Measurements from ENCODE around the gene APOL6. TPM values are rescaled to one million over a fixed set of nuclear protein-coding genes. Genes with fewer than 3 reads are reported as not detected.

Gene APOL6
- total and polyA plus RNA-seq, 2 of the 13 experiments (the other 11 are each of a cell fraction or from before 2014, with no cell fraction given): 5.2 to 7.5 TPM

DNA sequence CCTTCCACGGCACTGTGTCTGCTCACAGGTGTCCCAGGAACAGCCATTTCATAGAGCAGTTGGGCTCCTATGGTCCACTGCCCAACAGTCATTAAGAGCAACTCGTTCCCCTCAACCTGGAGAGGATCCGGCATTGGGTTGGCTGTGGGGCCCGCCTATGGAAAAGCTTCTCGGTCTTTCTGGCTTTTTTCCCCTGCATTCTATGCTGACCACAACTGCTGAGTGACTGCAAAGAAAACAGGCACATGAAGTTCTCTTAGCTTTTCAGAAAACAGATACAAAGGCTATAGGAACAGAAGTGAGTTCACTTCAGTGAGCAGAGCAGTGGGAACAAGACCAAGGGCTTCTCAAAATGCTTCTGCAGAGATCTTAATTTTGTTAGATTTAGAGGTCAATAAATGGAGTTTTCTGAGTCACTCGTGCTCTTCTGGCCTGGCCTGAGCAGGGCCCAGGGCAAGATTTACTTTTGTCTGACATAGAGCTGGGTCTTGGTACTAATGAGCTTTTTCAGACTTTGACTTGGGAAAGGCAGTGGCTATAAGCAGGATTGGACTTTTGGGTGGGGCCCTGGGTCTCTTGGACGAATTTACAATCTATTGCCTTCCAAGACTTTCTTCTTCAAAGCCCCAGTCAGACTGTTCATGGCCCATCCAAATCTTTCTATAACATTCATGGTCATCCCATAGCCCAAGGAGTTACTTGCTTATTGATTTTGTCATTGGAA lies 55.8 kb downstream of the APOL6 start (continued):
- TF ChIP-seq, protein P1, sequence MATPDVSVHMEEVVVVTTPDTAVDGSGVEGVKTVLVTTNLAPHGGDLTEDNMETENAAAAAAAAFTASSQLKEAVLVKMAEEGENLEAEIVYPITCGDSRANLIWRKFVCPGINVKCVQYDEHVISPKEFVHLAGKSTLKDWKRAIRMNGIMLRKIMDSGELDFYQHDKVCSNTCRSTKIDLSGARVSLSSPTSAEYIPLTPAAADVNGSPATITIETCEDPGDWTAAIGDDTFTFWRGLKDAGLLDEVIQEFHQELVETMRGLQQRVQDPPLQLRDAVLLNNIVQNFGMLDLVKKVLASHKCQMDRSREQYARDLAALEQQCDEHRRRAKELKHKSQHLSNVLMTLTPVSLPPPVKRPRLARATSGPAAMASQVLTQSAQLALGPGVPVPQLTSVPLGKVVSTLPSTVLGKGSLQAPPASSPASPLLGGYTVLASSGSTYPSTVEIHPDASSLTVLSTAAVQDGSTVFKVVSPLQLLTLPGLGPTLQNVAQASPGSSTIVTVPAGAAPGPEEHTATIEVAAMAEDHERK (CRISPR knock-in tag; IDR thresholded peaks at IDR 0.05; ENCODE audit: low read depth): no peak
- TF ChIP-seq ZNF703 (CRISPR knock-in tag; IDR thresholded peaks at IDR 0.05; ENCODE audit: borderline replicate concordance) (no peak), ZNF670 (CRISPR knock-in tag; IDR thresholded peaks at IDR 0.05; ENCODE audit: borderline replicate concordance) (no peak), ETV5 (CRISPR knock-in tag; IDR thresholded peaks at IDR 0.05; ENCODE audit: borderline replicate concordance) (no peak)
- TF ChIP-seq, protein P2, sequence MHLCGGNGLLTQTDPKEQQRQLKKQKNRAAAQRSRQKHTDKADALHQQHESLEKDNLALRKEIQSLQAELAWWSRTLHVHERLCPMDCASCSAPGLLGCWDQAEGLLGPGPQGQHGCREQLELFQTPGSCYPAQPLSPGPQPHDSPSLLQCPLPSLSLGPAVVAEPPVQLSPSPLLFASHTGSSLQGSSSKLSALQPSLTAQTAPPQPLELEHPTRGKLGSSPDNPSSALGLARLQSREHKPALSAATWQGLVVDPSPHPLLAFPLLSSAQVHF (CRISPR knock-in tag; IDR thresholded peaks at IDR 0.05): no peak

DNA sequence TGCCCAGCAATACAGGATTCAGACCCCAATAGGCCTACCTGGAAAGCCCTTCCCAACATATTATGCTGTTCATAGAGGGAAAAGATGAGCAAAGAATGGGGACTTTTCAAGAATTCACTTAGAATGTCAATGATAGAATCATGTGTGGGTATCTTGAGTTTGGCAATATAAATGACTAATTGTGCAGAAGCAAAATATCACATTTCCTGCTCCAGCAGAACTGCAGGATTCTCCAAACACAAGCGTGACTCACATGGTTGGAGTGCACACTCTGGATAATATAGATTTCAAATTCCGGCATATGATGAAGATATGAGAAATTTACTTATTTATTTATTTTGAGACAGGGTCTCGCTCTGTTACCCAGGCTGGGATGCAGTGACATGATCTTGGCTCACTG lies 56.9 kb downstream of the APOL6 start:
- Histone ChIP-seq H3K9me3 (ENCODE audit: low read length) (no peaks in the 10 kb centered on the region), H3K36me3 (replicated peaks in 1 of 2; ENCODE audit: control insufficient read depth in 1 of 2, insufficient read depth in 2 of 2, low read length in 2 of 2) (no peaks in the 10 kb centered on the region), H3K79me2 (ENCODE audit: insufficient read depth, low read length) (no peaks in the 10 kb centered on the region), H2AFZ (ENCODE audit: low read length) (no peak overlapping the region), H3K4me3 (replicated peaks in 1 of 3; ENCODE audit: insufficient read depth in 1 of 3, low read depth in 2 of 3, low read length in 3 of 3) (no peak overlapping the region), H3K4me2 (ENCODE audit: low read depth, low read length) (no peak overlapping the region), H3K4me1 (ENCODE audit: insufficient read depth, low read length) (peaks cover 18% of the 10 kb centered on the region), H3K27ac (ENCODE audit: extremely low read length, insufficient read depth, low read length) (no peak overlapping the region), H3K9ac (ENCODE audit: insufficient read depth, low read depth, low read length) (no peak overlapping the region), H4K20me1 (ENCODE audit: insufficient read depth, low read length) (no peaks in the 10 kb centered on the region), H3K27me3 (ENCODE audit: control insufficient read depth in 1 of 2, insufficient read depth in 2 of 2, low read length in 2 of 2) (peaks cover 0 to 3% of the 10 kb centered on the region in 2 experiments; a peak in 1 of 5 replicates)
- POLR2A ChIA-PET: no interaction called here
- 65% methylated on average over 3 of the region's 3 CpGs for WGBS (ENCODE audit: low lambda C conversion rate)
- FAIRE-seq (no peak), DNase-seq (ENCODE audit: low spot score) (no peak), ATAC-seq (no peak)
- BruUV-seq (replicated peaks): no TSS peak
- in situ Hi-C loops (cut with HindIII; ENCODE audit: extremely low pct_ligation_motif_present, low pct_unique_long_range_greater_than_20kb) (no loop called here), intact Hi-C loops (cut with micrococcal nuclease; ENCODE audit: unreplicated experiment) (no loop called here)
- CTCF ChIA-PET (ENCODE audit: low intra/inter-chr PET ratio, low total read pairs): no interaction called here
- TF ChIP-seq MTA1 (CRISPR knock-in tag; IDR thresholded peaks at IDR 0.05; ENCODE audit: borderline replicate concordance) (no peak), ADNP (CRISPR knock-in tag; IDR thresholded peaks at IDR 0.05) (no peak), KDM1A (CRISPR knock-in tag; IDR thresholded peaks at IDR 0.05) (no peak), SMAD1 (CRISPR knock-in tag; IDR thresholded peaks at IDR 0.05; ENCODE audit: borderline replicate concordance, low read depth) (no peak), ZBTB7B (CRISPR knock-in tag; IDR thresholded peaks at IDR 0.05) (no peak), ZNF205 (CRISPR knock-in tag; IDR thresholded peaks at IDR 0.05) (no peak), EEA1 (CRISPR knock-in tag; IDR thresholded peaks at IDR 0.05; ENCODE audit: borderline replicate concordance) (no peak), ZNF790 (CRISPR knock-in tag; IDR thresholded peaks at IDR 0.05; ENCODE audit: borderline replicate concordance) (no peak)
- TF ChIP-seq, protein P3, sequence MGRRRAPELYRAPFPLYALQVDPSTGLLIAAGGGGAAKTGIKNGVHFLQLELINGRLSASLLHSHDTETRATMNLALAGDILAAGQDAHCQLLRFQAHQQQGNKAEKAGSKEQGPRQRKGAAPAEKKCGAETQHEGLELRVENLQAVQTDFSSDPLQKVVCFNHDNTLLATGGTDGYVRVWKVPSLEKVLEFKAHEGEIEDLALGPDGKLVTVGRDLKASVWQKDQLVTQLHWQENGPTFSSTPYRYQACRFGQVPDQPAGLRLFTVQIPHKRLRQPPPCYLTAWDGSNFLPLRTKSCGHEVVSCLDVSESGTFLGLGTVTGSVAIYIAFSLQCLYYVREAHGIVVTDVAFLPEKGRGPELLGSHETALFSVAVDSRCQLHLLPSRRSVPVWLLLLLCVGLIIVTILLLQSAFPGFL (CRISPR knock-in tag; IDR thresholded peaks at IDR 0.05): no peak
